Panc1 (cell line): ENCODE measurements around the gene GCC2.

Experiments used
- CTCF ChIP-seq: fragments of 450-650 bp; IDR thresholded peaks from 2 replicates; pipeline ENCODE4 v1.5.1; 2017; ENCODE audit warnings: mild to moderate bottlenecking
- POLR2AphosphoS5 ChIP-seq: IDR thresholded peaks from 2 replicates; pipeline ENCODE4 v1.6.1; 2012; ENCODE audit warnings: mild to moderate bottlenecking, low read depth, low read length, moderate library complexity
- SIN3A ChIP-seq: IDR thresholded peaks from 2 replicates; pipeline ENCODE4 v1.6.1; 2012; ENCODE audit warnings: low read depth, mild to moderate bottlenecking, low read length, moderate library complexity, borderline replicate concordance; ENCODE audit not compliant: insufficient read depth

- TF ChIP-seq CTCF (no peak), SIN3A (no peak), POLR2AphosphoS5 (no peak)
These were observed 89.1 kb downstream of the GCC2 start for GRCh38 chr2:108538000-108538625.
